ENCODE measurements around the gene S100P.
"Not testable (repeated sequence)": the region's sequence is repeated elsewhere in the genome, so short reads cannot be mapped to it uniquely, and the experiment has no call there.

The S100P gene
- 0.24 to 1.7 reads per million in 2 donors for total RNA-seq

GRCh38 chr4:6693231-6694176, at the start of gene S100P:
TSS of gene S100P (plus strand) at chr4:6693878. CDS start at chr4:6693933, 55 bp downstream.
- DNase-seq: no peak

- DNase-seq: no peak
These were observed 48.7 kb upstream of the S100P start for GRCh38 chr4:6644792-6645530.

- no peak for DNase-seq
These were observed 46.5 kb upstream of the S100P start for GRCh38 chr4:6647169-6647568.

GRCh38 chr4:6647582-6648230, 46.0 kb upstream of the S100P start:
- no peak for DNase-seq

- no peak for DNase-seq
These were observed 44.5 kb upstream of the S100P start for GRCh38 chr4:6649216-6649615.

- not testable (repeated sequence) for DNase-seq
These were observed 39.5 kb upstream of the S100P start for GRCh38 chr4:6654211-6654610.

- not testable (repeated sequence) for DNase-seq
These were observed 38.4 kb upstream of the S100P start for GRCh38 chr4:6655291-6655690.

GRCh38 chr4:6655924-6656323, 37.8 kb upstream of the S100P start:
- no peak for DNase-seq

- no peak for DNase-seq
These were observed 36.2 kb upstream of the S100P start for GRCh38 chr4:6657242-6658208.

- no peak for DNase-seq
These were observed 35.5 kb upstream of the S100P start for GRCh38 chr4:6658209-6658595.

- DNase-seq: peak; percentile 47
These were observed 35.0 kb upstream of the S100P start for GRCh38 chr4:6658597-6659075.

GRCh38 chr4:6659897-6660296, 33.8 kb upstream of the S100P start:
- DNase-seq: no peak

- no peak for DNase-seq
These were observed 33.2 kb upstream of the S100P start for GRCh38 chr4:6660430-6660829.

GRCh38 chr4:6662591-6662990, 31.1 kb upstream of the S100P start:
- no peak for DNase-seq

- DNase-seq: no peak
These were observed 29.9 kb upstream of the S100P start for GRCh38 chr4:6663596-6664393.

- DNase-seq: no peak
These were observed 28.4 kb upstream of the S100P start for GRCh38 chr4:6665320-6665654.

- DNase-seq: no peak
These were observed 25.3 kb upstream of the S100P start for GRCh38 chr4:6668391-6668790.

GRCh38 chr4:6671648-6672047, 22.0 kb upstream of the S100P start:
- no peak for DNase-seq

- no peak for DNase-seq
These were observed 21.5 kb upstream of the S100P start for GRCh38 chr4:6672131-6672530.

GRCh38 chr4:6672541-6673190, 21.0 kb upstream of the S100P start:
- not testable (repeated sequence) for DNase-seq

Data from T-helper 9 cell (primary cell).